GM19193 (cell line): ENCODE results near the gene NANOS2.

Source experiments
- POLR2A ChIP-seq: IDR thresholded peaks from 4 replicates; pipeline ENCODE4 v1.6.1; 2011; ENCODE audit not compliant: insufficient read depth, insufficient read length; ENCODE audit errors: extremely low read depth

Gene NANOS2

DNA sequence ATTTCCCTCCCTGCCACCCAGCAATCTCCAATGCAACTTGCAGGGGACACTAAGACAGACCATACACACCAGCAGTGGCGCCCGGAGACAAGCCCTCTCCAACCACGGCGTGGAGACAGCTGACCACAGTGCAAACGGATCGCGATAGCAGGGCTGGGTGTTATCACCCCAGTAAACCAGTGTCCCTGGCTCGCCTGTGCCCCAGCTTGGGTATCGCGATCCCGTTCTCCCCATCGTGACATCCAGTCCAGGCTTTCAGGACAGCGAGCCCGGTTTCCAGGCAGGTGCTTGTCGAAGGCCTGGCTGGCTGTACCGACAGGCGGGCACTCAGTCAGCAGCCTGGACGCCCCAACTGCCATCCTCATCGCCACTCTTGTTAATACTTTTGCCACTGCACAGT lies 20.7 kb upstream of the NANOS2 start:
- TF ChIP-seq POLR2A = no peak

GRCh38 chr19:45934551-45935230 lies 20.1 kb upstream of the NANOS2 start:
- TF ChIP-seq POLR2A = no peak

- TF ChIP-seq POLR2A = no peak
Observed at GRCh38 chr19:45933759-45934158, 19.2 kb upstream of the NANOS2 start.

DNA sequence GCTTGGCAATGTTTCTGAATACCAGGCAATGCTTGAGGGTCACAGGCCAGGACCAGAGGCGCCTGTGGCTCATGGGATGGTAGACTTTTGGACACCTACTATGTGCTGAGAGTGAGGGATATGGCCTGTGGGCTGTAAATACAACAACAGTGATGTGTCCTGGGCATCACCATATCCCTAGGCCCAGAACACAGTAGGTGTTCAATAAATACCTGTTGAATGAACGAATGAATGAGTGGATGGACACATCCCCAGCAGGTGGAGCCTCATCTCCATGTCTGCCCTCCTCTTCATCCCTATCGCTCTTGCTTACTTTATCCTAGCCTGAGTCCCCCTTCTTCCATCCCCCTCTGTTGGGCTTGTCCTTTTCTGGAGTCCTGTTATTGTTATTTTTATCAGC lies 16.5 kb upstream of the NANOS2 start:
- no peak for TF ChIP-seq POLR2A

DNA sequence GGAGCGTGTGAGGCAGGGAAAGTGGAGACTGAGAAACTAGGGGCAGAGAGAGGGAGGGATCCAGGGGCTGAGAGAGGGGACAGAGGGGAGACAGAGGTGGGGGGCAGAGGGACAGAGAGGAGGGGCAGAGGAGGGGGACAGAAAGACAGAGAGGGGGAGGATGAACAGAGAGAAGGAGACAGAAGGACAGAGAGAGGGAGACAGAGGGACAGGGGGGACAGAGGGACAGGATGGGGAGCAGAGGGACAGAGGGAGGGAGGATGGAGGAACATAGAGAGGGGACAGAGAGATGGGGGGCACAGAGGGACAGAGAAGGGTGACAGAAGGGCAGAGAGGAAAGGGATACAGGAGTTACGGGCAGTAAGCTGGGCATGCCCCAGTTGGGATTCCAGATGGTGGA lies 14.7 kb upstream of the NANOS2 start:
- TF ChIP-seq POLR2A = no peak

DNA sequence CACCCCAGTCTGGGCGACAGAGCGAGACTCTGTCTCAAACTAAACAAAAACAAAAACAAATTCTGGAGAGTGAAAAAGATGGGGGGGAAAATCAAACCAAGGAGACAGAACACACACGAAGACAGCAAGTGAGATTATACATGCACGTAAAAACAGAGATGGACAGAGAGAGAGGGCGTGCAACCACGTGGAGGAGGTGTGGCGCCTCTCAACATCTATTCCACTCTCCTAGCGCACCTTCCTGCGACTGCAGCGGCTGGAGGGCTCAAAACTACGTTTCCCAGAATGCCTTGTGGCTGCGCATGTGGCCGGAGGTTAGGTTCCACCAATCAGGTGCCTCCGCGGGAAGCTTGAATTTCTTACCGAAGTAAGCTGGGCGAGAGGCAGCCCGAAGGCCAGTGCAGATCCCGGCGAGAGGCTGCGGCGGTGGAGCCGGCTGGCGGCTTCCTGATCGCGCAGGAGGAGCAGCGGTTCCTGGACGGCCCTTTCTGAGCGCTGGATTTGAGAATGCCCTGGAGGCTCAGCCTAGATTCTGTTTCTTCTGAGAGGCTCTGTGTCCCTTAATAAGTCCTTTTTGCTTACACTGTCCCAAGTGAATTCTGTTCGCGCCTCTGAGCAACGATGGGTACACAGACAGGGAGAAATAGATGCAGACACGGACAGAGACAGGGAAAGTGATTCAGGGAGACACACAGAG lies 13.1 kb upstream of the NANOS2 start:
- TF ChIP-seq POLR2A = peak; percentile 50

- TF ChIP-seq POLR2A = no peak
Observed at GRCh38 chr19:45924891-45925447, 10.4 kb upstream of the NANOS2 start.

GRCh38 chr19:45922281-45922680 lies 7.7 kb upstream of the NANOS2 start:
- no peak for TF ChIP-seq POLR2A

DNA sequence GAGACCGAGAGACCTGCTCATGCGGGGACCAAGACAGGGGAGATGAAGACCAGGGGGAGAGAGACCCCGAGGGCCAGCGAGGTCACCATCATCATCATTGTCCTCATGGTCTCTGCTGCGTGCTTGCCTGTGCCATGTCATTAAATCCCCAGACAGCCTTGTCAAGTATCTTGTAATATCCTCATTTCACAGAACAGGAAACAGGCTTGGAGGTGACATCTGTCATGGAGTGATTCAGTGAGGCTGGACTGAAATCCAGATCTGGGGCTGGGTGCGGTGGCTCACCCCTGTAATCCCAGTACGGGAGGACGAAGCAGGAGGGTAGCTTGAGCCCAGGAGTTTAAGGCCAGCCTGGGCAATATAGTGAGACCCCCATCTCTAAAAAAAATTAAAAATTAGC lies 5.9 kb upstream of the NANOS2 start:
- TF ChIP-seq POLR2A = no peak

GRCh38 chr19:45919678-45920077 lies 5.1 kb upstream of the NANOS2 start:
- TF ChIP-seq POLR2A = no peak

GRCh38 chr19:45918721-45919120 lies 4.1 kb upstream of the NANOS2 start:
- TF ChIP-seq POLR2A = no peak

GRCh38 chr19:45917421-45918091 lies 3.0 kb upstream of the NANOS2 start:
- TF ChIP-seq POLR2A = no peak

GRCh38 chr19:45911291-45911690 lies 3.3 kb downstream of the NANOS2 start:
- no peak for TF ChIP-seq POLR2A

GRCh38 chr19:45908956-45909355 lies 5.6 kb downstream of the NANOS2 start:
- TF ChIP-seq POLR2A = no peak

DNA sequence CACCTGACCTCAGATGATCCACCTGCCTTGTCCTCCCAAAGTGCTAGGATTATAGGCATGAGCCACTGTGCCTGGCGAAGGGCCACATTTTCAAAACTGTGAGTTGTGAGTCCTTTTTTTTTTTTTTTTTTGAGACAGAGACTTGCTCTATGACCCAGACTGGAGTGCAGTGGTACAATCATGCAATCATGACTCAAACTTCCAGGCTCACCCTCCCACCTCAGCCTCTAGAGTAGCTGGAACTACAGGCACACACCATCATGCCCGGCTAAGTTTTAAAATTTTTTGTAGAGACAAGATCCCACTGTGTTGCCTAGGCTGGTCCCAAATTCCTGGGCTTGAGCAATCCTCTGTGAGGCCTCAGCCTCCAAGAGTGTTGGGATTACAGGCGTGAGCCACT lies 8.4 kb downstream of the NANOS2 start:
- no peak for TF ChIP-seq POLR2A

DNA sequence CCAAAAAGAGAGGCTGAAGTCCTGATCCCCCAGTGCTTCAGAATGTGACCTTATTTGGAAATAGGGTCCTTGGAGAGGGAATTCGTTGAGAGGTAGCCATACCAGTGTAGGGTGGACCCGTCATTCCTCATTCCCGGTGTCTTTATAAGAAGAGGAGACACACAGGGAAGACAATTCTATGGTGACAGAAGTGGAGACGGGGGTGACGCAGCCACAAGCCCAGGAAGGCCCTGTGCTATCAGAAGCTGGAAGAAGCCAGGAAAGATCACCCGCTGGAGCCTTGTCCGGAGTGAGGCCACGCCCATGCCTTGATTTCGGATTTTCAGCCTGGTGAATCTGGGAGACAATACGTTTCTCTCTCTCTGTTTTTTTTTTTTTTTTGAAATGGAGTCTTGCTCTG lies 9.6 kb downstream of the NANOS2 start:
- TF ChIP-seq POLR2A = no peak
